T-helper 1 cell (primary cell): ENCODE measurements around the gene PCK2.
"Not testable (repeated sequence)": the region's sequence is repeated elsewhere in the genome, so short reads cannot be mapped to it uniquely, and the experiment has no call there.

Experiments
- DNase-seq, 5 donors: peaks; one replicate each; pipeline ENCODE4 v3.0.0-alpha.2; 2012 to 2020
- total RNA-seq, 4 donors: gene quantifications; one replicate each; lab custom pipeline; 2026; lab: John Stamatoyannopoulos, UW

Gene PCK2
- total RNA-seq = 7.5 to 13.9 (median 9.2) reads per million in 4 donors

- peak; percentile 58 to 98 (median 64) for DNase-seq
Observed at GRCh38 chr14:24093901-24094840, at the start of gene PCK2. Gene PCK2 (plus strand): TSS chr14:24094311. CDS start chr14:24094406, 95 bp downstream.

GRCh38 chr14:24049002-24049401 lies 45.1 kb upstream of the PCK2 start:
- DNase-seq = not testable (repeated sequence)

- DNase-seq = not testable (repeated sequence)
Observed at GRCh38 chr14:24050753-24051152, 43.4 kb upstream of the PCK2 start.

GRCh38 chr14:24051176-24051788 lies 42.8 kb upstream of the PCK2 start:
- DNase-seq = peak in 1 of 5 donors; percentile 9

GRCh38 chr14:24051789-24052655 lies 42.1 kb upstream of the PCK2 start, which contains the start of gene CARMIL3:
Gene CARMIL3 (plus strand): TSS chr14:24052009. CDS start chr14:24052154, 145 bp downstream.
- DNase-seq = peak; percentile 27 to 64 (median 41)

- peak in 1 of 5 donors; percentile 24 for DNase-seq
Observed at GRCh38 chr14:24052656-24053547, 41.2 kb upstream of the PCK2 start.

GRCh38 chr14:24053548-24054323 lies 40.4 kb upstream of the PCK2 start:
- DNase-seq = peak in 1 of 5 donors; percentile 7

- no peak for DNase-seq
Observed at GRCh38 chr14:24054324-24054641, 39.8 kb upstream of the PCK2 start.

- DNase-seq = no peak
Observed at GRCh38 chr14:24054646-24055045, 39.5 kb upstream of the PCK2 start.

GRCh38 chr14:24055971-24056799 lies 37.9 kb upstream of the PCK2 start:
- peak in 1 of 5 donors; percentile 5 for DNase-seq

- DNase-seq = no peak
Observed at GRCh38 chr14:24056800-24057184, 37.3 kb upstream of the PCK2 start.

- DNase-seq = no peak
Observed at GRCh38 chr14:24057271-24057670, 36.8 kb upstream of the PCK2 start.

- DNase-seq = peak in 1 of 5 donors; percentile 7
Observed at GRCh38 chr14:24057867-24058259, 36.2 kb upstream of the PCK2 start.

- peak in 3 of 5 donors; percentile 6 to 64 (median 48) for DNase-seq
Observed at GRCh38 chr14:24058260-24058950, 35.7 kb upstream of the PCK2 start.

- DNase-seq = peak in 1 of 5 donors; percentile 6
Observed at GRCh38 chr14:24058951-24059475, 35.1 kb upstream of the PCK2 start.

GRCh38 chr14:24059841-24060388 lies 34.2 kb upstream of the PCK2 start:
- peak in 1 of 5 donors; percentile 5 for DNase-seq

GRCh38 chr14:24060443-24060842 lies 33.7 kb upstream of the PCK2 start:
- DNase-seq = no peak
